HG03103 (cell line): ENCODE measurements around the gene SLC25A26.
"Not testable (repeated sequence)": the region's sequence is repeated elsewhere in the genome, so short reads cannot be mapped to it uniquely, and the experiment has no call there.

Source experiments
- ATAC-seq: cut with Tn5 transposase; IDR thresholded peaks from one replicate; pipeline ENCODE4 v1.9.1; 2021; ENCODE audit warnings: low read depth; ENCODE audit not compliant: unreplicated experiment

SLC25A26 gene

DNA sequence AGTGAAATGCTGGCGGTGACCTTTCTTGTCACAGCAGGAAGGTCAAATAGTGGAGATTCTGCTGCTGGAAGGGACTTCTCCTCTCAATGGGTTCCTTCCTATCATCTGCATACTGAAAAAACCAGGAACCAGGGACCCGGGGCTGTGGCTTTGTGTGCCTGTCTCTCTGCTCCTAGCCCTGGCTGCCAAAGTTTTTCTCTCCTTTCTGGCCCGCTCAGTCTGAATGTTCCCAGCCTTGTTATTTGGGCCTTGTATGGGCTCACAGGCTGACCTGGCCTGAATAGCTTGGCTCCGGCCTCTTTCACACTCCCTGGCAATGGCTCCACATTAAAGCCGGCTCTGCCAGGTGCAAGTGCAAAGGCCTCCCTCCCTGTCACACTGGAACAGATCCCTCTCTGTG is 185.4 kb downstream of the SLC25A26 start:
- no peak for ATAC-seq

DNA sequence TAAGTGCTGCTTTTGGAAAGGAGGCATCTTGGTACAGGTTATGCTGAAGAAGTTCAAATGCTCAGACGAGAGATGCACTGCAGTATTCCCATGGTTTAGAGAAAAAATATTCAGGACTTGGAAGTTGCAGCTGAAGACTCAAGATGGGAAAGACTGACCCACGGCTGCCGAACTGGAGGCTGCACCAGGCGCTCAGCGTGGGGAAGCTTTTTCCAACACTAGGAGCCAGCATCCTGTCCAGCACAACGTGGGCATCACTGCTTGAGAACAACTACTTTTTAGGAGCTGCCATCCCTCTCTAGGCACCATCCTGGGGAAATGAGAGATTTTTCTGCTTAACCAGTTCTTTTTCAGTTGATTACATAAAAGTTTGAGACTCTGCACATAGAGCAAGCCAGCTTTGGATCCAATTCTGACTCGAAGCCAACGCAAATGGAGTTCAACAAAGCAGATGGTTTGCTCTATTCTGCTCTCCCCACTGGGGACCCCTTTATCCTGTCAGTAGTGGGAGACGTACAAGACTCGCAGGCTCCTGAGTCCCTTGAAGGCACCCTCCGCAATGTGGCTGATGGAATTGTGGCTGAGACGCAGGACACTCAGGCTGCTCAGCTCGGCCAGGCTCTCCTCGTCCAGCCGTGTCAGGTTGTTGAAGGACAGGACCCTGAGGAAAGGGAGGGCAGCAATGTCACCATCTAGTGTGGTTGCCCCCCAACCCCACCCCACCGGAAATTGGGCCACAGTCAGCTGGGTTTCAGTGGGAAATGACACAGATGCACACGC is 186.2 kb downstream of the SLC25A26 start:
- ATAC-seq, result no peak

DNA sequence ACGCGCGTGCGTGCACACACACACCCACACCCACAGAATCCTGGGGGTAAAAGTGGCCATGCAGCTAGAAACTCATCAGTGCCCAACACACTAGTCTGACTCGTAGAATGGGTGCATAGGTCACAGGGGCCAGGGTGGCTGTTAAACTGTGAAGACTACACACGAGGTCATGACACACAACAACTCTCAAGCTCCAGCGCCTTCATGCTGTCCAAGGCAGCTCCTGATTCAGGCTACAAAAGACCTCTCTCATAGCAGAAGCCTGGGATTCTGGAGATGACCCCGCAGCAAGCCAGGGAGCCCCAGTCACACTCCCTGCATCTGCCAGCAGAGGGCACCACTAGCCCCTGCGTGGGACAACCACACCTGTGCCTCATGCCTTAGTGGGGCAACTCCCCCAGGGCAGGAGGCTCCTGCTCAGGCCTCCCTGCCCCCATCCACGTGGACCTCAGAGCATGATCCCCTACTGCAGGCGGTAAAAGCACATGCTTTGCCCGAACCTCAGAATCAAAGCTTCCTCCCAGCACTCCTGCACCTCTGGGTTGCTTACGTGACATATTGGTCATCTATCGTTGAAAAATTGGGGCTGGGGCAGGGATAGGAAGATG is 186.9 kb downstream of the SLC25A26 start:
- ATAC-seq, result peak; percentile 74

DNA sequence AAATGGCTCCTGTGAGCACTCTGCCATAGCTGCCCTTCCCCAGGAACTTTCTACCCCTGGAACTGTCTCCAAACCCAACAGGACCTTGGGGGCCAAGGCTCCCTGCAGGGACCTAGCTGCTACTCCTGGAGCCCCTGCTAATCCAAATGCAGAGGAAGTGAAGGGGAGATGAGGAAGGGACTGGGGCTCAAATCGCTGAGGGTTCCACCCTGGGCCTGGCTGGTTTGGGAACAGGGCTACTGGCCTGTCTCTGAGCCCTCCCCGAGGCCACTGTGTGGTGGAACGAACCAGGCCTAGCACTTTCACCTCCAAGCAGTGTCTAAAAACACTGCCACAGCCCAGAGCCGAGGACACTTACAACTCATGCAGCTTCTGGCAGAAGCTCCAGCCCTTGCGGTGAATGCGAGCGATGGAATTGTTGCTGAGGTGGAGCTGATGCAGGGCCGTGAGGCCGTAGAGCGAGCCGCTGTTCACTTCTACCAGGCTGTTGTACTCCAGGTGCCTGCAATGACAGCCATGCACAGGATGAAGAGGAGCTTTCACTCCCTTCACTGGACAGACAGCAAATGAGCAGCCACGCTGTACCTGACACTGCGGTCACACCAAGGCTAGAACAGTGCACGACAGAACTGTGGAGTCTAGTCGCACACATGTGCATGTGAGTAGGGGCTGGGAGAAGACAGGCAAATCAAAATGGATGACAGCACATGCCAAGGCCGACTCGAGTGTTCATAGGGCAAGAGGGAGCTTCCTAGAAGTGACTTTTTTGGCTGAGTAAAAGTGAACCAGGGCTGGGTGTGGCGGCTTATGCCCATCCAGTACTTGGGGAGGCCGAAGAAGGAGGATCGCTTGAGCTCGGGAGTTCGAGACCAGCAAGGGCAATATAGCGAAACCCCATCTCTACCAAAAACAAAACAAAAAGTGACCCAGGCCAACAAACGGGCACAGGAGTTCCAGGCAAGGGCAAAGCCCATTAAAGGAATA is 189.3 kb downstream of the SLC25A26 start:
- ATAC-seq, result no peak

DNA sequence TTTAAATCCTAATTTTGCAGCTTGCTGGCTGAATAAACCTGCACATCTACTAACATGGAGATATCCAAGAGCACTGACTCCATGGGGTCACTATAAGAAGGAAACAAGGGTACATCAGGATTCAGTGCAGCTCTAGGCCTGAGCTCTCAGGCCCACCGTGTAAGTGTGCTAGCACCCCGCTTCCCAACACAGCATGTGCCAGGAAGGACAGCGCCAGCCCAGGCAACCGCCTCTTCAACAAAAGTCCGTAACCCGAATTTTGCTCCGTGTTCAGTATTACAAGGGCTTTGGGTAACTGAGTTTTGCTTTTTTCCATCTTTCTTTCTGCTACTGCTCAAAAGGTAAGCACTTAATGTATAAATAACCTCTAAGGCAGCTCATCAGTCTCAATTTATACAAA is 190.2 kb downstream of the SLC25A26 start:
- ATAC-seq, result no peak

DNA sequence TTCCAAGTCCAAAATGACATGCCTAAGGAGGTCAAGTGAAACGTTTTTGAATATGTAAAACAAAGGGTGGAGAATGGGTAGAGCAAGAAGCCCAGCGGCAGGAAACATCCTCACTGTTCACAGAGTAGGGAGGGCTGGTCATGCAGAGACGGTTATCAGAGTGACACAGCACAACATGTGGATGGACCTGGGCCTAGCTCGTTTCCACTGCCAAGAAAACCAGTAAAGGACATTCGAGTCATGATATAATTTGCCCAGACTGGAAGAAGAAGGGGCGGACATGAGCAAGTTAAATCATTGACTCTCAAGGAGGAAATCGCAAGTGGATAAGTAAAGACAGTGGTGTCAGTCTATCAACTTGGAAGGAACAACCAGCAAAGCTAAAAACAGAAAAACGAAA is 190.7 kb downstream of the SLC25A26 start:
- no peak for ATAC-seq

DNA sequence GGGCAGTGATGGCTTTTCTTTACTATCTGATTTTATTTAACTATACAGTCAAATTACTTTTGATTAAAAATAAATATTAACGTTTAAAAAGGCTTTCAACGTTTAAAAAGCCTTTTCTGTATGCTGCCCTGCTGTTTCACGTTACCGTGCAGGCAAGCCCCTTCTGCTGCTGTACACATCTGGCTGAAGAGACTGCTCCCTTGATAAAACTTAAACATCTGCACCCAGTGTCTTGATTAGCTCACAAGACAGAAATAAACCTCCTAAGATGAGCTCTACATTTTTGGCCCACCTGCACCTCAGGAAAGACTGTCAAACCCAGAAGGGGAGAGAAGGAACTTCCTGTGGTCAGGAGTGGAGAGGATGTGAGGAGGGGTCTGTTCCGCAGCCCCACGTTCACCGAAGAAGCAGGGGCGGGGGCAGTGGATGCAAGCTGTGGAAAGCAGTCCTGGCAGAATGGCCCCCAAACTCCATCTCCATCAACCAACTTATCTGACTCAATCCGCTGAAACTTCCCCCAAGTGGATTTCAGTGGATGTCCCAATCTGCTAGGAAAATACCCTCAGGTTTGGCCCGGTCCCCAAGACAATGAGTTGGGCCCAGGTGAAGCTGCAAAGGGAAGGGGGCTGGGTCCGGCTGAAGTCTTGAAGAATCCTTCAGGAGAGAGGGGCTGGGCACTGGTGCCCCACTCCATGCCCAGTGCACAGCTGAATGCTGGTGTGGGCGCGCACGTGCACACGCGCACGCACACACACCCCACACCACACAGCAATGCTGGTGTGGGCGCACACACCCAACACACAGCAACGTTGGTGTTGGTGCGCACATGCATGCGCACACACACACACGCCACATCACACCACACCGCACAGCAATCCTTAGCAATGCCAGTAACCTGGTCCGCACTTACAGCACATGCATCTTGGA is 191.4 kb downstream of the SLC25A26 start:
- ATAC-seq, result no peak

DNA sequence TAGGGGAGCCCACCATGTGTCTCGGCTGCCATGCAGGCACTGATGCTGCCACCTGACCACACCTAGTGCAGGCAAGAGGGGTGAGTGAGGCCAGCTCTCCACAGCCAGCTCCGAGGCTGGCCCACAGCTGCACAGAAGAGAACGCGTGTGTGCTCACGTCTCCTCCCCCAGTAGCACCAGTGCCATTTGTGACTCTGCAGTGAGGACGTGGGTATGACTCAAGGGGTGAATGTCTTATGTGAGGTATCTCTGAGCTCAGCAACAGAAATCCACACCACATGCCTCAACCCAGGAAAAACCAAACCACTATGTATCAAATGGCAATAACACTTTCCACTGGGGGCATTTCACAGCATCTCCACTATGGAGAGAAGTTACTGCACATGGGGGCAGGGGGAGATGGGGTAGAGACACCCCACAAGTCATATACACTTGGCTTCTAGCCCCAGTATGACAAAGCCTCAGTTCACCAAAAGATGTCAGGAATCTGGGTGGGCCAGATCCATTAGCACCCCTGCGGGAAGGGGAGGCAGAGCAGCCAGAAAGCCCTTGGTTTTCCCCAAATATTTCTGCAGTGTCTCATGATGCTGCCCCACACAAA is 192.4 kb downstream of the SLC25A26 start:
- no peak for ATAC-seq

DNA sequence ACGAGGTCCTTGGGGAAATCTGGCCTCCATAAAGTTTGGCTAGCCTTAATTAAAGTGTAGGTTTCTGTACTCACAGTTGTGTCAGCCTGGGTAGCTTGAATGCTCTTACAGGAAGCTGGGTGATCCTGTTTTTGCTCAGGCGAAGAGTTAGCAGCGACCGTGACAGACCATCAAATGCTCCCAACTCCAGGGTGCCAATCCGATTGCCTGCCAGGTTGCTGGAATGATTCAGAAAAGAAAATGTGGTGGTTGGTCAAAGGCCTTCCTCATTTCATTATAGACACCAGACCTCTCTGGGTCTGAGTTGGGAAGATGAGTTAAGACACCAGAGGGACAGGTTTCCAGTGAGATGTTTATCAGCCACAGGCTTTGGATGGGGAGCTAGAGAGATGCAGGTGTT is 194.0 kb downstream of the SLC25A26 start:
- no peak for ATAC-seq

DNA sequence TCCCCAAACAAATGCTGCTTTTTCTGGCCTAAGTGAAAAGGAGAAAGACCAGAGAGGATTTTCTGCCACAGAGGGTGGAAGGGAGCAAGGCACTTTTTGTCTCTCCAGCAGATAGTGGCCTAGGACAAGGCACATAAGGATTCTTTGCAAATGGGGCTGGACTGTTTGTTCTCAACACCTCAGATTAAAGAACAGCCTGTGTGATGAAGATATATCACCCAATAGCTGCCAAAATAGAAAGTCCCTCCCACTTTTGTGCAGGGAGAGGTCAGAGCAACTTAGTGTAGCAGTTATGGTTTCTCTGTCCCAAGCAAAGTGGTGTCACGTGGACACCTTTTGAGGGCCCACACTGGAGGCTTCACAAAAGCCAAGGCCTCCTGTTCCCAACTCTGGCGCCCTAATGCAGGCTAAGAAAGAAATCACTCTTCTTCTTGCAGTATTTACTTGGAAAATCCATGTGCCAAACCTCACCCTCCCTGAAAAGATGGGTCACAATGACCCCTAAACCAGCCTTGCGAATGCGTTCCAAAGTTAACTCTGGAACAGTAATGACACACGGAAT is 195.1 kb downstream of the SLC25A26 start:
- no peak for ATAC-seq

DNA sequence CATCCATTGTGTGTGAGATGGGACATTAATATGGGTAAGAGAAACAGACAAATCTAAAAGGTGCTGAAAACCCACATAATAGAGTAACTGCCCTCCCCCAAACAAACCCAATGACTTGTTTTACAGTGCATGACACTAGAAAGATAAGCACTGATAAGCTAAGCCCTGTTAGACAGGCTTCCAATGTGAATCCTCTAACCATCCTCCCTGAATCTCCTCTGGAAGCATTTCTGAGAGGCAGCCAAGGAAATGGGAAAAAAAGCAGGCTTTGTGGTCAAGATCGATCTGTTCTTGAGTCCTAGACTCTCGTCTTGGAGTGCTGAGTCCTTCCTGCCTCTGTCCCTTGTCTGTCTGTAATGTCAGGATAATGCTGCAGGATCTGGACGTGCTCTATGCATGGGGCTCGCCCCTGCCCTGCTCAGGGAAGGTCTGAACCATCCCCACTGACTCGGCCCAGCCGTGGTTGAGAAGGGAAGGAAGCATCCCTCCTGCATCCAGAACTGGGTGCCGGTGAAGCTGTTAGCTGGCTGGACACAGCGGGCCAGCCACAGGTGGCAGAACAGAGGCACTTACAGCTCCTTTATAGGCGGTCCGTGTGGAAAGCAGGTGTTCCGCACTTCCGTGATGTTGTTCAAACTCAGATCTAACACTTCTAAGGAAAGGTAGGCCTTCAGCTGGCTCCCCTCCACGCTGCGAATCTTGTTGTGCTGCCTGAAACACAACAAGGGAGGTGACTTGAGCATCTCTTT is 195.9 kb downstream of the SLC25A26 start:
- ATAC-seq, result no peak

DNA sequence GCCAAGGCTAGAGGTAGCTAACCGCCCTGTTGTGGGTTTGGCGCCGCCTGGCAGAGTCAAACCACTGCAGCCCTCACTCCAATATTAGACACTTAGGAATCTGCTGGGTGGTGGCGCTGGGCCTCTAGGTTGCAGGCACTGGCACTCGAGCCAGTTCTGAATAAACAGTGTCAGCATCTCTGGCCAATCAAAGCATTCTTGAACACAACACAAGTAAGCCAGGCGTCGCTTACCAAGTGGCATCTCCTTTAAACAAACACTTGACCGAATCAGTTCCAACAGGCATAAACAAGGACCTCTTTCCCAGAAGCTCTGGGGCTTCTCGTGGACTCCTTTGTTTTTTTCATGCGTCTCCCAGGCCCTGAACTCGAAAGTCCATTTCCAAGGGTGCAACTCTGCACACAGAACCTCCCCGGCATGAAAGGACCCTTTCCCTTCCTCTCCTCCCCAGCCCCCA is 197.7 kb downstream of the SLC25A26 start:
- ATAC-seq, result no peak

DNA sequence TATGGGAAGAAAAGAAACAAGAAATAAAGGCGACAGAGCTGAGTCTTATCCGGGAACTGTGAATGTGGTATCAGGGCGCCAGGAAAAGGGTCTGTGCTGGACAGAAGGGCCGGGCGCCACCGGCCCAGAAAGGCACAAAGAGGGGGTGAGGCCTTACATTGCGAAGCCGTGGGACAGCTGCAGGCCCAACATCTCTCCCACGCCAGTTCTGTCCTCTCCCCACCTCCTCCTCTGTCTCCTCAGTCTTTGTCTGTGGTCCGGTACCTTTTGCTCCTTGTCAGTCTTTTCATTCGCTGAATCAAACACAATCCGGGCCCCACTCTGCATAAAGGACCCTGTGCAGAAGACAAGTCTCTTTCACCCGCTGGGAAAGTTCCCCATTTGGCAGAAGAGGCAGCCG is 198.2 kb downstream of the SLC25A26 start:
- no peak for ATAC-seq

DNA sequence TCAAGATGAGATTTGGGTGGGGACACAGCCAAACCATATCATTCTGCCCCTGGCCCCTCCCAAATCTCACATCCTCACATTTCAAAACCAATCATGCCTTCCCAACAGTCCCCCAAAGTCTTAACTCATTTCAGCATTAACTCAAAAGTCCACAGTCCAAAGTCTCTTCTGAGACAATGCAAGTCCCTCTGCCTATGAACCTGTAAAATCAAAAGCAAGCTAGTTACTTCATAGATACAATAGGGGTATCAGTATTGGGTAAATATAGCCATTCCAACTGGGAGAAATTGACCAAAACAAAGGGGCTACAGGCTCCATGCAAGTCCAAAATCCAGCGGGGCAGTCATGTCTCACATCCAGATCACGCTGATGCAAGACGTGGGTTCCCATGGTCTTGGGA is 200.3 kb downstream of the SLC25A26 start:
- not testable (repeated sequence) for ATAC-seq

DNA sequence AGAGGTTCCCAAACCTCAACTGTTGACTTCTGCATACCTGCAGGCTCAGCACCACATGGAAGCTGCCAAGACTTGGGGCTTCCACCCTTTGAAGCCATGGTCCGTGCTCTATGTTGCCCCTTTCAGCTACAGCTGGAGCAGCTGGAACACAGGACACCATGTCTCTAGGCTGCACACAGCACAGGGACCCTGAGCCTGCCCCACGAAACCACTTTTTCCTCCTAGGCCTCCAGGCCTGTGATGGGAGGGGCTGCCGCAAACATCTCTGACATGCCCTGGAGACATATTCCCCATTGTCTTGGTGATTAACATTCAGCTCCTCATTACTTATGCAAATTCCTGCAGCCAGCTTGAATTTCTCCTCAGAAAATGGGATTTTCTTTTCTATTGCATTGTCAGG is 201.1 kb downstream of the SLC25A26 start:
- ATAC-seq, result not testable (repeated sequence)

DNA sequence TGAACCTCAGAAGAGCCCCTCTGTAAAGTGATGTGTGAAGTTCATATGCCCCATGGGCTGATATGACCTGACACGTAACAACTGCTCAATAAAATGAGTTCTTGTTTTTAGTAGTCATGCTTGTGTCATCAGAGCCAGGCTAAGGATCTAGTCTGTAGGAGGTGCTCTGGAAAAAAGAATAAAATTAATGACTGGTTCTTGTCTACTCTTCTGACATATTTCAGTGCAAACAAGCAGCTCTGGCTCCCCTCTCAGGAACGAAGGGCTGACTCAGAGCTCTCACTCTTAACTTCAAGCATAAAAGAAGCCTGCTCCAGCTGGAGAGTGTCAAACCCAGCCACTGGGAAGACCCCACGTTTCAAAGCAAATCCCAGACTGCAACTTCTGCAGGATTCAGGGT is 203.0 kb downstream of the SLC25A26 start:
- no peak for ATAC-seq

DNA sequence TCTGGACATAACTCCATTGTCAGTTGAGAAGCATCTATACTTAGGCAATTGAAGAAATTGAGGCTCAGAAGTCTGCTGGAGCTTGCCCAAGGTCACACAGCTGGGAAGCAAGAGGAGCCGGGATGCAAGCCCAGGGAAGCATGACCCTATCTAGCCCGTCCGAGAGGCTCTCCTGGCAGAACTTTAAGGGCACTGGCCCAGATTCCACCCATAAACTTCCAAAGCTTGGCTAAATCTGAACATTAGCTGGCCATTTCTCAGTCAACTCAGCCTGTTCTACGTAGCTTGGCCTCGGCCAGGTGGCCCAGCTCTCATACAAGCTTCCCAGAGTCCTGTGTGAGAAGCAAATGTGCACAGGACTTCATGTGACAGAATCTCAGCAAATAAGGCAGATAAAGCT is 204.2 kb downstream of the SLC25A26 start:
- ATAC-seq, result no peak

DNA sequence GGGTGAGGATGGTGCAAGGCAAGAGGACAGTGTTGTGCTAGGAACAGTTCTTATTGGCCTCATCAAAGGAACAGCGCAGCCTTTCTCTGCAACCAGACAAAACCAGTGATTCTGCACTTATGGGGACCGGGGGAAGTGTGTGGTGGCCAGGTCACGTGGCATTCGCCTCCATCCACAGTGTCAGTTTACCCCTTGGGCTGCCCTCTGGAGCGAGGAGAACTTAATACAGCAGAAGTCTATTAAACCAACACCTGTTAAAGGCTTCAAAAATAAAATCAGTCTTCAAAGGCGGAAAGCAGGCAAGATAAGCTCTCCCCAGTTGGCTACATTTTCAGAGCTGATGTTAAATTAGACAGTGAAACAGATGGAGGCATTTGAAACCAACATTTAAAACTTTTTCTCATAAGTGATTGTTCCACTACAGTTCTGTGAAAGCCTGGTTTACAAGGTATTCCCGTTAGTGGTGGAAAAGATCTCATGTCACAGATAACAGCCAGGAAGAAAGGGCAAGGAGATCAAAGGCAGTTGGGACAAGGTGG is 204.8 kb downstream of the SLC25A26 start:
- ATAC-seq, result no peak
